Osteocyte (in vitro differentiated cells): ENCODE data around the gene MS4A6A. TPM values are rescaled to one million over a fixed set of nuclear protein-coding genes. Genes with fewer than 3 reads are reported as not detected.

Source experiments
- DNase-seq: peaks from one replicate; pipeline ENCODE4 v3.0.0; 2021; ENCODE audit warnings: mixed read lengths; ENCODE audit not compliant: unreplicated experiment; ENCODE audit errors: extremely low spot score
- H3K27ac Mint-ChIP-seq: one replicate; pipeline ENCODE4 v1.8.0; 2021; ENCODE audit warnings: mild to moderate bottlenecking, mixed read lengths; ENCODE audit not compliant: unreplicated experiment
- H3K27me3 Mint-ChIP-seq: one replicate; pipeline ENCODE4 v1.8.0; 2021; ENCODE audit warnings: mixed read lengths; ENCODE audit not compliant: unreplicated experiment
- H3K36me3 Mint-ChIP-seq: one replicate; pipeline ENCODE4 v1.8.0; 2021; ENCODE audit warnings: mixed read lengths; ENCODE audit not compliant: unreplicated experiment
- H3K4me1 Mint-ChIP-seq: one replicate; pipeline ENCODE4 v1.8.0; 2021; ENCODE audit warnings: mixed read lengths; ENCODE audit not compliant: unreplicated experiment
- H3K4me3 Mint-ChIP-seq: one replicate; pipeline ENCODE4 v1.8.0; 2021; ENCODE audit warnings: mild to moderate bottlenecking, moderate library complexity, mixed read lengths; ENCODE audit not compliant: unreplicated experiment
- H3K9me3 Mint-ChIP-seq: one replicate; pipeline ENCODE4 v1.8.0; 2021; ENCODE audit warnings: mixed read lengths; ENCODE audit not compliant: unreplicated experiment
- total RNA-seq: library from RNA; stranded (reverse); gene quantifications from 2 replicates; pipeline ENCODE4 v1.2.1, GENCODE V29; 2021
- TF ChIP-seq, protein P1 (sequence below): fragments of 200-600 bp; sonication (generic); IDR thresholded peaks from 2 replicates; pipeline ENCODE4 v1.5.0; 2021; ENCODE audit warnings: antibody characterized with exemption, mild to moderate bottlenecking, moderate library complexity

Gene MS4A6A
- total RNA-seq, 1 donor from 2014 or later: not detected

DNA sequence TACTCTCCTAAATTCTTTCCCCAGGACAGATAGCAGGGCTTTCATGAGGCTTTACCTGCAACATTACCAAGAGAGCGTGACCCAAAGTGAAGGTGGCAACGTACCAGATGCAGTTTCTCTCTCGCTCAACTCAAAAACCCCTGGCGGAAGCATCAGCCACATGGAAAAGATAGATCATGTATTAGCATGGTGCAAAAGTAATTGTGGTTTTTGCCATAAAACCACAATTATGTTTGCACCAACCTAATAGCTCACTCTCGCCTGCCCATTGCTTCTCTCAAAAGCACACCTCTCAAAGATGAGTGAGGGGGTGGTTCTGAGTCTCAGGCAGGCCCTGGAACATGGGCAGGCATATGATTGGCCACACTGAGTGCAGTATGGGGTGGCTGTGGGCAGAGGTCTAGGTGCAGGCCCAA lies 7.0 kb downstream of the MS4A6A start:
- no peak for DNase-seq
- TF ChIP-seq, protein P1, sequence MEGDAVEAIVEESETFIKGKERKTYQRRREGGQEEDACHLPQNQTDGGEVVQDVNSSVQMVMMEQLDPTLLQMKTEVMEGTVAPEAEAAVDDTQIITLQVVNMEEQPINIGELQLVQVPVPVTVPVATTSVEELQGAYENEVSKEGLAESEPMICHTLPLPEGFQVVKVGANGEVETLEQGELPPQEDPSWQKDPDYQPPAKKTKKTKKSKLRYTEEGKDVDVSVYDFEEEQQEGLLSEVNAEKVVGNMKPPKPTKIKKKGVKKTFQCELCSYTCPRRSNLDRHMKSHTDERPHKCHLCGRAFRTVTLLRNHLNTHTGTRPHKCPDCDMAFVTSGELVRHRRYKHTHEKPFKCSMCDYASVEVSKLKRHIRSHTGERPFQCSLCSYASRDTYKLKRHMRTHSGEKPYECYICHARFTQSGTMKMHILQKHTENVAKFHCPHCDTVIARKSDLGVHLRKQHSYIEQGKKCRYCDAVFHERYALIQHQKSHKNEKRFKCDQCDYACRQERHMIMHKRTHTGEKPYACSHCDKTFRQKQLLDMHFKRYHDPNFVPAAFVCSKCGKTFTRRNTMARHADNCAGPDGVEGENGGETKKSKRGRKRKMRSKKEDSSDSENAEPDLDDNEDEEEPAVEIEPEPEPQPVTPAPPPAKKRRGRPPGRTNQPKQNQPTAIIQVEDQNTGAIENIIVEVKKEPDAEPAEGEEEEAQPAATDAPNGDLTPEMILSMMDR: no peak
- Mint-ChIP-seq H3K9me3 (no peaks in the 10 kb centered on the region), H3K4me3 (no peak overlapping the region), H3K27me3 (peaks cover 24% of the 10 kb centered on the region), H3K27ac (no peak overlapping the region), H3K36me3 (no peaks in the 10 kb centered on the region), H3K4me1 (no peaks in the 10 kb centered on the region)

DNA sequence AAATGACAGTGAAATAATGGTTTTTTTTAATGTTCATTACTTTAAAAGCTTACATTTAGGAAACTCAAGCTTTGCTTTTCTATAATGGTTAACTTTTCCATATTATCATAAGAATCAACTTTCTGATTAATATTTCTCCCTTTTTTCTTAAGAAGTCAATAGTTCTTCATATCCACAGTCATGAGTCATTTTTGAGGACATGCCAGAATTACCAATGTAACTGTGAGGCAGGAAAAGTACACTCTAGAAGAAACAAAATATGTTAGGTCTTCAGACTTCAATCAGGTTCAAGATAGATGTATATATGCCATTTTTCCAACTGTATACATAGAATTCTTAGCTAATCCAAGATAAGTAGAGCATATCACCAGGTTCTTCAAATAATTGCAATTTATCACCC lies 10.9 kb downstream of the MS4A6A start:
- no peak for DNase-seq
- peaks cover 17% of the 10 kb centered on the region for H3K27me3 Mint-ChIP-seq
- H3K4me1 Mint-ChIP-seq: no peaks in the 10 kb centered on the region
- no peaks in the 10 kb centered on the region for H3K36me3 Mint-ChIP-seq
- H3K4me3 Mint-ChIP-seq: no peak overlapping the region
- TF ChIP-seq, protein P1: no peak
- no peak overlapping the region for H3K27ac Mint-ChIP-seq
- H3K9me3 Mint-ChIP-seq: no peaks in the 10 kb centered on the region

DNA sequence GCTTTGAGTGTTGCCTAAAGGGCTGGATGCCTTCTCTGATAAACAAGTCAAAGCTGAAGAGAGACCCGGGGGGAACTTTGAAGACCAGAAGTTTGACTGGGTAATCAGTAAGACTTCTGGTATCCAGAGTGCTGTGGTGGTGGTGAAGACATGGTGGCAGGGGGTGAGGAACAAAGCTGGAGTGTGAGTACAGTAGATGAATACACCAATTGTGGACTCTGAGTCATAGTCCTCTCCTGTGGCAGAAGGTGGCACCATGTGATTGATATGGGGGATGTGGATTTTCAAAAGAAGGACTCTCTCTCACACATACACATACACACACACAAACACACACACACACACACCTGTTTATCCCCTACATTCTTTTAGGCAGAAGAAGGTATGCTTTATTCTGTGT lies 12.3 kb downstream of the MS4A6A start:
- Mint-ChIP-seq H3K27me3 (peaks cover 17% of the 10 kb centered on the region), H3K4me3 (no peak overlapping the region), H3K9me3 (no peaks in the 10 kb centered on the region), H3K27ac (no peak overlapping the region), H3K36me3 (no peaks in the 10 kb centered on the region), H3K4me1 (no peaks in the 10 kb centered on the region)
- TF ChIP-seq, protein P1: no peak
- DNase-seq: no peak

DNA sequence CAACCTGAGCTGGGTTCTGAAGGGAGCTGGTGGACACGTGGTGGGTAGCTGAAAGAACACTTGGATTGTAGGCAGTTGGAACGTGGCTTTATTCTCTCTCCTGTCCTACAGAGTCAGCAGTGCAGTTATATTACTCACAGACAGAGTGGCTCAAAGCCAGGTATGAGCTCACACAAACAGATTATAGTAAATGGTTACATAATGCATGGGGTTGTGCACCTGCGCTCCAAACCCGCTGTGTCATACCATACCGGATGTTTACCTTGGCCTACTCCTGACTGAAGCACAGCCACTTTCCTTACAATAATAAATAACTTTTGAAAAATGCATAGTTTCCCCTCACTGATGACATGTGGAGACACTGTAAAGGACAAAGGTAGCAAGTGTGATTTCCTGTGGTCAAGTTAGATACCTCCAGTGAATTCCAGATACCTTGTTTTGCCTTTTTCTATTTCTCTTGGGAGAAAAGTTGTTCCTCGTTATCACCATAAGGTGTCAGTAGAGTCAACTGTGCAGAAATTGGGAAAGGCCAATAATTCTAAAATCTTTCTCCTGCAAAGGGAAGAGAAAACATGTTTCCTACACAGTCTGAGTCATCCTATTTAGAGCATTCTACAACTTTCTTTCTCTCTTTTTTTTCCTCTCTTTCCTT lies 13.5 kb downstream of the MS4A6A start:
- H3K27ac Mint-ChIP-seq: no peak overlapping the region
- H3K4me3 Mint-ChIP-seq: no peak overlapping the region
- H3K27me3 Mint-ChIP-seq: peaks cover 11% of the 10 kb centered on the region

DNA sequence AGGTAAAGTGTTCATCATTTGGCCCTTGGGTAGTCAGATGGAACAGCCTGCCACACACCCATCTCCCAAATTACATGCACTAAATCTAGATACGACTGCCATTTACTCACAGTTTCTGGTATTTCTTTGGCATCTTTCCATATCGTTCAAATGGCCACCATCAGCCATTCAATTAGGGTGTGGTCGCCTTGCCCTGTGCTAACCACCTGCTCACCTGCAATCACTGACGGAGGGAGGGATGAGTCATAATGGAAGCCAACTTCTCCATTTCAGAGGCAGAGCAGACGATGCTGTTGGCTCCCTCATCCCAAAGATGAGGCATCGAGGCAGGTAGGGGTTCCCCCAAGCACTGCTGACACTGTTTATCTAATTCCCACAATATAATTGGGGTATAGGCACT lies 14.6 kb downstream of the MS4A6A start:
- H3K4me1 Mint-ChIP-seq: no peaks in the 10 kb centered on the region
- H3K36me3 Mint-ChIP-seq: no peaks in the 10 kb centered on the region
- no peak for DNase-seq
- H3K27ac Mint-ChIP-seq: no peak overlapping the region
- H3K27me3 Mint-ChIP-seq: peaks cover 7% of the 10 kb centered on the region
- no peak overlapping the region for H3K4me3 Mint-ChIP-seq
- TF ChIP-seq, protein P1: no peak
- no peaks in the 10 kb centered on the region for H3K9me3 Mint-ChIP-seq

More for the DNA sequence above, 13.5 kb downstream of the MS4A6A start:
- Mint-ChIP-seq H3K9me3 (no peaks in the 10 kb centered on the region), H3K36me3 (no peaks in the 10 kb centered on the region), H3K4me1 (no peaks in the 10 kb centered on the region)
- no peak for DNase-seq
- TF ChIP-seq, protein P1: peak; percentile 36
